B cell (primary cell): ENCODE data around the gene NXPH2. TPM values are rescaled to one million over a fixed set of nuclear protein-coding genes. Genes with fewer than 3 reads are reported as not detected.
"Not testable (repeated sequence)": the region's sequence is repeated elsewhere in the genome, so short reads cannot be mapped to it uniquely, and the experiment has no call there.

Experiments
- ATAC-seq: fragments of 200-7000 bp; cut with Tn5 transposase; one replicate; pipeline ENCODE4 v1.10.0; 2021; ENCODE audit warnings: low read depth, mild to moderate bottlenecking, moderate number of reproducible peaks, moderate library complexity
- CTCF ChIA-PET: fragments of 350-600 bp; sonication (Branson Sonifier 250); formaldehyde crosslinking; loops from one replicate; lab custom pipeline; 2021; ENCODE audit warnings: antibody characterized with exemption, inconsistent platforms; lab: Charles Lee
- POLR2A ChIA-PET: fragments of 350-600 bp; sonication (Branson Sonifier 250); formaldehyde crosslinking; loops from one replicate; lab custom pipeline; 2021; ENCODE audit warnings: antibody characterized with exemption; lab: Charles Lee
- DNase-seq: peaks from one replicate; pipeline ENCODE4 v3.0.0; 2013
- H2AFZ ChIP-seq: 2 replicates; pipeline ENCODE4 v1.6.1; 2012; ENCODE audit warnings: mild to moderate bottlenecking, low read depth, low read length; ENCODE audit not compliant: insufficient read depth, poor library complexity, severe bottlenecking
- H3K27ac ChIP-seq, 2 donors: 1 replicate in 1 of 2; 2 replicates in 1 of 2; pipeline ENCODE4 v1.5.1; 2012 to 2013; ENCODE audit warnings: low read length in 2 of 2, mild to moderate bottlenecking in 2 of 2, moderate library complexity in 1 of 2
- H3K27me3 ChIP-seq, 4 experiments: fragments of 200-600 bp in 1 of 4; sonication (generic) in 1 of 4; replicated peaks in 1 of 4; 1 replicate in 2 of 4; 2 replicates in 2 of 4; pipeline versions ENCODE4 v1.6.1 to v1.7.0; 2013 to 2016; ENCODE audit warnings: low read length in 3 of 4, mild to moderate bottlenecking in 2 of 4, mixed read lengths in 1 of 4, moderate library complexity in 1 of 4; ENCODE audit not compliant: insufficient read depth in 4 of 4, control insufficient read depth in 3 of 4; ENCODE audit errors: control extremely low read depth in 1 of 4
- H3K36me3 ChIP-seq, 2 experiments: replicated peaks in 1 of 2; 1 replicate in 1 of 2; 2 replicates in 1 of 2; pipeline versions ENCODE4 v1.6.1 to v1.7.1; 2013; ENCODE audit warnings: low read length in 1 of 2; ENCODE audit not compliant: insufficient read depth in 2 of 2, control insufficient read depth in 1 of 2; ENCODE audit errors: control extremely low read depth in 1 of 2, extremely low read depth in 1 of 2
- H3K4me1 ChIP-seq, 2 donors: fragments of 200-600 bp in 1 of 2; sonication (generic) in 1 of 2; 1 replicate in 1 of 2; 2 replicates in 1 of 2; pipeline versions ENCODE4 v1.5.1 to v1.6.1; 2013 to 2017; ENCODE audit warnings: low read length in 2 of 2; ENCODE audit not compliant: control insufficient read depth in 2 of 2, insufficient read depth in 2 of 2
- H3K4me2 ChIP-seq: replicated peaks from 2 replicates; pipeline ENCODE3; 2012; ENCODE audit warnings: mild to moderate bottlenecking, low read depth, low read length; ENCODE audit not compliant: poor library complexity, severe bottlenecking
- H3K4me3 ChIP-seq, 5 experiments: fragments of 200-600 bp in 1 of 5; sonication (generic) in 1 of 5; 1 replicate in 3 of 5; 2 replicates in 2 of 5; pipeline versions ENCODE4 v1.5.1 to v1.7.0; 2011 to 2016; ENCODE audit warnings: low read length in 4 of 5, mild to moderate bottlenecking in 4 of 5, low read depth in 2 of 5, control low read depth in 1 of 5, moderate library complexity in 1 of 5; ENCODE audit not compliant: insufficient read depth in 1 of 5; ENCODE audit errors: control extremely low read depth in 1 of 5, extremely low read depth in 1 of 5
- H3K79me2 ChIP-seq: fragments of 200-600 bp; sonication (generic); one replicate; pipeline ENCODE4 v1.6.0; 2016; ENCODE audit warnings: low read length; ENCODE audit not compliant: control insufficient read depth, insufficient read depth
- H3K9ac ChIP-seq: fragments of 200-600 bp; sonication (generic); 2 replicates; pipeline ENCODE4 v1.6.1; 2017; ENCODE audit warnings: mild to moderate bottlenecking, low read length, moderate library complexity
- H3K9me3 ChIP-seq, 3 donors: one replicate each; pipeline versions ENCODE4 v1.6.1 to v1.7.1; 2013; ENCODE audit warnings: low read length in 2 of 3; ENCODE audit not compliant: control insufficient read depth in 2 of 3, insufficient read depth in 1 of 3; ENCODE audit errors: control extremely low read depth in 1 of 3
- H4K20me1 ChIP-seq: 2 replicates; pipeline ENCODE4 v1.6.0; 2012; ENCODE audit warnings: mild to moderate bottlenecking, low read length; ENCODE audit not compliant: insufficient read depth, control insufficient read depth, poor library complexity, severe bottlenecking
- H3K27ac Mint-ChIP-seq: one replicate; pipeline ENCODE4 v1.8.0; 2021; ENCODE audit warnings: mixed read lengths
- H3K27me3 Mint-ChIP-seq: one replicate; pipeline ENCODE4 v1.8.0; 2021; ENCODE audit warnings: mixed read lengths
- H3K4me1 Mint-ChIP-seq: one replicate; pipeline ENCODE4 v1.8.0; 2021; ENCODE audit warnings: mixed read lengths
- H3K4me3 Mint-ChIP-seq: one replicate; pipeline ENCODE4 v1.8.0; 2021; ENCODE audit warnings: mixed read lengths
- H3K9me3 Mint-ChIP-seq: one replicate; pipeline ENCODE4 v1.8.0; 2022; ENCODE audit warnings: mixed read lengths; ENCODE audit not compliant: insufficient read depth
- EZH2 ChIP-seq: IDR thresholded peaks from 2 replicates; pipeline ENCODE4 v1.6.1; 2012; ENCODE audit warnings: borderline replicate concordance, low read depth, mild to moderate bottlenecking, moderate library complexity, low read length; ENCODE audit not compliant: insufficient read depth, poor library complexity, severe bottlenecking
- WGBS: methylation state at CpG from one replicate; pipeline ENCODE4 v1.1.5; 2013; ENCODE audit warnings: missing lambda C conversion rate; ENCODE audit not compliant: insufficient coverage; 5-methylcytosine and 5-hydroxymethylcytosine counted together
- intact Hi-C: fragments of 100-400 bp; cut with micrococcal nuclease; formaldehyde crosslinking; loops from one replicate; pipeline ENCODE4 v1.10.0; 2022
- polyA plus RNA-seq: library from polyadenylated mRNA; depleted of rRNA; stranded (reverse); fragments of >200 nt; gene quantifications from 2 replicates; pipeline ENCODE4 v1.2.3, GENCODE V29; 2012
- total RNA-seq, 2 donors: library from RNA; stranded (reverse); fragments of 120-200 nt in 1 of 2; gene quantifications; 1 replicate in 1 of 2; 2 replicates in 1 of 2; pipeline versions ENCODE4 v1.2.3 to v1.2.4, GENCODE V29; 2013 to 2022
- TF ChIP-seq, protein P1 (sequence below): fragments of 200-600 bp; IDR thresholded peaks from one replicate; pipeline ENCODE4 v1.8.0; 2022; ENCODE audit warnings: antibody characterized with exemption, mild to moderate bottlenecking

The NXPH2 gene
- total and polyA plus RNA-seq, 2 donors (not counting 1 experiment from before 2014, with no cell fraction given), result not detected

- H3K4me1 Mint-ChIP-seq, result no peaks in the 10 kb centered on the region
- Histone ChIP-seq H3K4me3 (no peak overlapping the region), H4K20me1 (no peaks in the 10 kb centered on the region), H3K36me3 (no peaks in the 10 kb centered on the region), H3K79me2 (no peaks in the 10 kb centered on the region), H3K4me1 (no peaks in the 10 kb centered on the region), H3K27me3 (peaks cover 0 to 3% (median 0%) of the 10 kb centered on the region in 4 experiments), H3K4me2 (no peak overlapping the region), H3K27ac (no peak overlapping the region), H2AFZ (no peak overlapping the region), H3K9ac (no peak overlapping the region), H3K9me3 (no peaks in the 10 kb centered on the region)
- H3K4me3 Mint-ChIP-seq, result no peak overlapping the region
- ChIA-PET CTCF (no interaction called here), POLR2A (no interaction called here)
- intact Hi-C loops, result no loop called here
- no peak for ATAC-seq
- TF ChIP-seq, protein P1, sequence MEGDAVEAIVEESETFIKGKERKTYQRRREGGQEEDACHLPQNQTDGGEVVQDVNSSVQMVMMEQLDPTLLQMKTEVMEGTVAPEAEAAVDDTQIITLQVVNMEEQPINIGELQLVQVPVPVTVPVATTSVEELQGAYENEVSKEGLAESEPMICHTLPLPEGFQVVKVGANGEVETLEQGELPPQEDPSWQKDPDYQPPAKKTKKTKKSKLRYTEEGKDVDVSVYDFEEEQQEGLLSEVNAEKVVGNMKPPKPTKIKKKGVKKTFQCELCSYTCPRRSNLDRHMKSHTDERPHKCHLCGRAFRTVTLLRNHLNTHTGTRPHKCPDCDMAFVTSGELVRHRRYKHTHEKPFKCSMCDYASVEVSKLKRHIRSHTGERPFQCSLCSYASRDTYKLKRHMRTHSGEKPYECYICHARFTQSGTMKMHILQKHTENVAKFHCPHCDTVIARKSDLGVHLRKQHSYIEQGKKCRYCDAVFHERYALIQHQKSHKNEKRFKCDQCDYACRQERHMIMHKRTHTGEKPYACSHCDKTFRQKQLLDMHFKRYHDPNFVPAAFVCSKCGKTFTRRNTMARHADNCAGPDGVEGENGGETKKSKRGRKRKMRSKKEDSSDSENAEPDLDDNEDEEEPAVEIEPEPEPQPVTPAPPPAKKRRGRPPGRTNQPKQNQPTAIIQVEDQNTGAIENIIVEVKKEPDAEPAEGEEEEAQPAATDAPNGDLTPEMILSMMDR, result no peak
- no peak for TF ChIP-seq EZH2
- 90% methylated on average over 2 of the region's 2 CpGs for WGBS
- peaks cover 3% of the 10 kb centered on the region for H3K9me3 Mint-ChIP-seq
- no peak for DNase-seq
- no peaks in the 10 kb centered on the region for H3K27me3 Mint-ChIP-seq
- no peak overlapping the region for H3K27ac Mint-ChIP-seq
Measured at GRCh38 chr2:138741851-138742250, 38.3 kb downstream of the NXPH2 start.

DNA sequence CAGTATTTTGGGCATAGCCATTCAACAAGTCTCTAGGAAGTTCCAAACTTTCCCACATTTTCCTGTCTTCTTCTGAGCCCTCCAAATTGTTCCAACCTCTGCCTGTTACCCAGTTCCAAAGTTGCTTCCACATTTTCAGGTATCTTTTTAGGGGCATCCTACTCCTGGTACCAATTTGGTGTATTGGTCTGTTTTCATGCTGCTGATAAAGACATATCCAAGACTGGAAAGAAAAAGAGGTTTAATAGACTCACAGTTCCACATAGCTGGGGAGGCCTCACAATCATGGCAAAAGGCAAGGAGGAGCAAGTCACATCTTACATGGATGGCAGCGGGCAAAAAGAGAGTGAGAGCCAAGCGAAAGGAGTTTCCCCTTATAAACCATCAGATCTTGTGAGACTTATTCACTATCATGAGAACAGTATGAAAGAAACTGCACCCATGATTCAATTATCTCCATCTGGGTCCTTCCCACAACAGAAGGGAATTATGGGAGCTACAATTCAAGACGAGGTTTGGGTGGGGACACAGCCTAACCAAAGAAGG lies 43.1 kb downstream of the NXPH2 start:
- not testable (repeated sequence) for H3K79me2 ChIP-seq, H3K9ac ChIP-seq

More for the DNA sequence above, 43.1 kb downstream of the NXPH2 start:
- CTCF ChIA-PET, H4K20me1 ChIP-seq, H3K4me3 ChIP-seq, H3K4me1 Mint-ChIP-seq, ATAC-seq, H3K27ac ChIP-seq, H3K4me3 Mint-ChIP-seq, H3K4me1 ChIP-seq, H3K36me3 ChIP-seq, H3K27me3 ChIP-seq, H3K9me3 ChIP-seq, H3K27ac Mint-ChIP-seq, intact Hi-C loops, H3K27me3 Mint-ChIP-seq, DNase-seq, H2AFZ ChIP-seq, H3K4me2 ChIP-seq, POLR2A ChIA-PET: not testable (repeated sequence)
- WGBS, result no CpG with 5 or more reads among the region's 3 CpGs
- H3K9me3 Mint-ChIP-seq, result peaks cover 16% of the 10 kb centered on the region
